IPS-NIHi7 (cell line): Measurements from ENCODE around the gene BPTF.
A peak's percentile ranks its signal among the peaks of the same experiment; 100 is the strongest.
"Not testable (repeated sequence)": the region's sequence is repeated elsewhere in the genome, so short reads cannot be mapped to it uniquely, and the experiment has no call there.

ENCODE experiments used
- DNase-seq: peaks from one replicate; pipeline ENCODE4 v3.0.0; 2012; ENCODE audit warnings: mixed read lengths; ENCODE audit errors: extremely low spot score

The BPTF gene

GRCh38 chr17:67824735-67825626 is at the start of gene BPTF:
Gene BPTF, plus strand, starts transcription at chr17:67825503. Its CDS starts 222 bp downstream, at chr17:67825725.
- peak; percentile 90 for DNase-seq

GRCh38 chr17:67779098-67779672 is 46.1 kb upstream of the BPTF start:
- DNase-seq: peak; percentile 89

- DNase-seq: no peak
Measured at GRCh38 chr17:67784364-67785121, 40.8 kb upstream of the BPTF start.

- DNase-seq: no peak
Measured at GRCh38 chr17:67785122-67785477, 40.2 kb upstream of the BPTF start.

- DNase-seq: no peak
Measured at GRCh38 chr17:67785504-67785903, 39.8 kb upstream of the BPTF start.

GRCh38 chr17:67800495-67800928 is 24.8 kb upstream of the BPTF start:
- DNase-seq: peak; percentile 90

- DNase-seq: peak; percentile 46
Measured at GRCh38 chr17:67801626-67802175, 23.6 kb upstream of the BPTF start.

GRCh38 chr17:67810464-67810863 is 14.8 kb upstream of the BPTF start:
- DNase-seq: no peak

- not testable (repeated sequence) for DNase-seq
Measured at GRCh38 chr17:67812380-67812779, 12.9 kb upstream of the BPTF start.

GRCh38 chr17:67813803-67814180 is 11.5 kb upstream of the BPTF start:
- DNase-seq: no peak

- DNase-seq: no peak
Measured at GRCh38 chr17:67818110-67819002, 6.9 kb upstream of the BPTF start.

- DNase-seq: no peak
Measured at GRCh38 chr17:67819722-67820121, 5.6 kb upstream of the BPTF start.

GRCh38 chr17:67821871-67822367 is 3.4 kb upstream of the BPTF start:
- no peak for DNase-seq

GRCh38 chr17:67825627-67826601 is 611 bp downstream of the BPTF start:
- not testable (repeated sequence) for DNase-seq

GRCh38 chr17:67829331-67829730 is 4.0 kb downstream of the BPTF start:
- DNase-seq: no peak

GRCh38 chr17:67830440-67830839 is 5.1 kb downstream of the BPTF start:
- DNase-seq: no peak

GRCh38 chr17:67831268-67831667 is 6.0 kb downstream of the BPTF start:
- DNase-seq: no peak

GRCh38 chr17:67833134-67833533 is 7.8 kb downstream of the BPTF start:
- DNase-seq: no peak

- DNase-seq: peak; percentile 39
Measured at GRCh38 chr17:67833946-67834631, 8.8 kb downstream of the BPTF start.
